Measurements from ENCODE around the gene MARCHF6. TPM values are rescaled to one million over a fixed set of nuclear protein-coding genes. Genes with fewer than 3 reads are reported as not detected.

Gene MARCHF6
- total and polyA plus RNA-seq, 9 of the 15 experiments (the other 6 are each of a cell fraction or from before 2014, with no cell fraction given) = 74.1 to 456 (median 116) TPM

DNA sequence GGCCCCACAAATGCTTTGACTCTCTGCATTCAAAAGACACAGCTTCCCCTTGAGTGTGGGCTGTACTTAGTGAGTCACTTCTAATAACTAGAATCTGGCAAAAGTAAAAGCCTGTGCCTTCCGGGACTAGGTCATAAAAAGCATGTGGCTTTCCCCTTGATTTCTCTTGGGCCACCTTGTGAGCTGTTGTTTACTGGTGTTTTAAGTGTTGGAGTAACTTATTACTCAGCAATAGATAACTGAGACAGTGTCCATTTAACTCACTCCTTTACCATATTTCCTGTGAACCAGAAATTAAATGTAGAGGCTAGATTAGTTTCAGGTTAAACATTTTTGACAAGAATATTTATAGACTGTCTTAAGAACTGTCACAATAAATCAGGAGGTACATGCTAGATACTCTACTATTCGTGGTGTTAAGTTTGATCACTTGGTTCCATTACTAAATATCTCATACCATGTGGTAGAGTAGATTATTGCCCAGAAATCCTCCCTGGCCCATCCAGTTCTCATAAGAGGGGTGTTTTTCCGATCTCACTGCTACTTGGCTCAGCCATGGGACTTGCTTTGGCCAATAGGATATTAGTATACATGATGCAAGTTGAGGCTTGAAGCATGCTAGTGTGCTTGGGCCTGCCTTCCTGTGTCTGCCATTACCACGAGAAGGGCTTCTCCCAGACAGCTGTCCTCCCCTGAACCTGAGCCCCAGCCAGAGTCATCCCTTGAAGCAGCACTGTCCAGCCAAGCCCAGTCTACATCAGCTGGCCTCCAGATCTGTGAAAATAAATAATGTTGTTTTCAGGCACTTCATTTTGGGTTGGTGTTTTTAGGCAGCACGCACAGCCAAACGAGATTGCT, 35.4 kb upstream of the MARCHF6 start (continued):
- TF ChIP-seq, protein P1, sequence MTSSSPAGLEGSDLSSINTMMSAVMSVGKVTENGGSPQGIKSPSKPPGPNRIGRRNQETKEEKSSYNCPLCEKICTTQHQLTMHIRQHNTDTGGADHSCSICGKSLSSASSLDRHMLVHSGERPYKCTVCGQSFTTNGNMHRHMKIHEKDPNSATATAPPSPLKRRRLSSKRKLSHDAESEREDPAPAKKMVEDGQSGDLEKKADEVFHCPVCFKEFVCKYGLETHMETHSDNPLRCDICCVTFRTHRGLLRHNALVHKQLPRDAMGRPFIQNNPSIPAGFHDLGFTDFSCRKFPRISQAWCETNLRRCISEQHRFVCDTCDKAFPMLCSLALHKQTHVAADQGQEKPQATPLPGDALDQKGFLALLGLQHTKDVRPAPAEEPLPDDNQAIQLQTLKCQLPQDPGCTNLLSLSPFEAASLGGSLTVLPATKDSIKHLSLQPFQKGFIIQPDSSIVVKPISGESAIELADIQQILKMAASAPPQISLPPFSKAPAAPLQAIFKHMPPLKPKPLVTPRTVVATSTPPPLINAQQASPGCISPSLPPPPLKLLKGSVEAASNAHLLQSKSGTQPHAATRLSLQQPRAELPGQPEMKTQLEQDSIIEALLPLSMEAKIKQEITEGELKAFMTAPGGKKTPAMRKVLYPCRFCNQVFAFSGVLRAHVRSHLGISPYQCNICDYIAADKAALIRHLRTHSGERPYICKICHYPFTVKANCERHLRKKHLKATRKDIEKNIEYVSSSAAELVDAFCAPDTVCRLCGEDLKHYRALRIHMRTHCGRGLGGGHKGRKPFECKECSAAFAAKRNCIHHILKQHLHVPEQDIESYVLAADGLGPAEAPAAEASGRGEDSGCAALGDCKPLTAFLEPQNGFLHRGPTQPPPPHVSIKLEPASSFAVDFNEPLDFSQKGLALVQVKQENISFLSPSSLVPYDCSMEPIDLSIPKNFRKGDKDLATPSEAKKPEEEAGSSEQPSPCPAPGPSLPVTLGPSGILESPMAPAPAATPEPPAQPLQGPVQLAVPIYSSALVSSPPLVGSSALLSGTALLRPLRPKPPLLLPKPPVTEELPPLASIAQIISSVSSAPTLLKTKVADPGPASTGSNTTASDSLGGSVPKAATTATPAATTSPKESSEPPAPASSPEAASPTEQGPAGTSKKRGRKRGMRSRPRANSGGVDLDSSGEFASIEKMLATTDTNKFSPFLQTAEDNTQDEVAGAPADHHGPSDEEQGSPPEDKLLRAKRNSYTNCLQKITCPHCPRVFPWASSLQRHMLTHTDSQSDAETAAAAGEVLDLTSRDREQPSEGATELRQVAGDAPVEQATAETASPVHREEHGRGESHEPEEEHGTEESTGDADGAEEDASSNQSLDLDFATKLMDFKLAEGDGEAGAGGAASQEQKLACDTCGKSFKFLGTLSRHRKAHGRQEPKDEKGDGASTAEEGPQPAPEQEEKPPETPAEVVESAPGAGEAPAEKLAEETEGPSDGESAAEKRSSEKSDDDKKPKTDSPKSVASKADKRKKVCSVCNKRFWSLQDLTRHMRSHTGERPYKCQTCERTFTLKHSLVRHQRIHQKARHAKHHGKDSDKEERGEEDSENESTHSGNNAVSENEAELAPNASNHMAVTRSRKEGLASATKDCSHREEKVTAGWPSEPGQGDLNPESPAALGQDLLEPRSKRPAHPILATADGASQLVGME (CRISPR knock-in tag; IDR thresholded peaks at IDR 0.05) = no peak
- TF ChIP-seq, protein P2, sequence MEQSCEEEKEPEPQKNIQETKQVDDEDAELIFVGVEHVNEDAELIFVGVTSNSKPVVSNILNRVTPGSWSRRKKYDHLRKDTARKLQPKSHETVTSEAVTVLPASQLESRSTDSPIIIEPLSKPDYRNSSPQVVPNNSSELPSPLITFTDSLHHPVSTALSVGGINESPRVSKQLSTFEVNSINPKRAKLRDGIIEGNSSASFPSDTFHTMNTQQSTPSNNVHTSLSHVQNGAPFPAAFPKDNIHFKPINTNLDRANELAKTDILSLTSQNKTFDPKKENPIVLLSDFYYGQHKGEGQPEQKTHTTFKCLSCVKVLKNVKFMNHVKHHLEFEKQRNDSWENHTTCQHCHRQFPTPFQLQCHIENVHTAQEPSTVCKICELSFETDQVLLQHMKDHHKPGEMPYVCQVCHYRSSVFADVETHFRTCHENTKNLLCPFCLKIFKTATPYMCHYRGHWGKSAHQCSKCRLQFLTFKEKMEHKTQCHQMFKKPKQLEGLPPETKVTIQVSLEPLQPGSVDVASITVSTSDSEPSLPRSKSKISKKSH (CRISPR knock-in tag; IDR thresholded peaks at IDR 0.05) = no peak
- TF ChIP-seq, protein P3, sequence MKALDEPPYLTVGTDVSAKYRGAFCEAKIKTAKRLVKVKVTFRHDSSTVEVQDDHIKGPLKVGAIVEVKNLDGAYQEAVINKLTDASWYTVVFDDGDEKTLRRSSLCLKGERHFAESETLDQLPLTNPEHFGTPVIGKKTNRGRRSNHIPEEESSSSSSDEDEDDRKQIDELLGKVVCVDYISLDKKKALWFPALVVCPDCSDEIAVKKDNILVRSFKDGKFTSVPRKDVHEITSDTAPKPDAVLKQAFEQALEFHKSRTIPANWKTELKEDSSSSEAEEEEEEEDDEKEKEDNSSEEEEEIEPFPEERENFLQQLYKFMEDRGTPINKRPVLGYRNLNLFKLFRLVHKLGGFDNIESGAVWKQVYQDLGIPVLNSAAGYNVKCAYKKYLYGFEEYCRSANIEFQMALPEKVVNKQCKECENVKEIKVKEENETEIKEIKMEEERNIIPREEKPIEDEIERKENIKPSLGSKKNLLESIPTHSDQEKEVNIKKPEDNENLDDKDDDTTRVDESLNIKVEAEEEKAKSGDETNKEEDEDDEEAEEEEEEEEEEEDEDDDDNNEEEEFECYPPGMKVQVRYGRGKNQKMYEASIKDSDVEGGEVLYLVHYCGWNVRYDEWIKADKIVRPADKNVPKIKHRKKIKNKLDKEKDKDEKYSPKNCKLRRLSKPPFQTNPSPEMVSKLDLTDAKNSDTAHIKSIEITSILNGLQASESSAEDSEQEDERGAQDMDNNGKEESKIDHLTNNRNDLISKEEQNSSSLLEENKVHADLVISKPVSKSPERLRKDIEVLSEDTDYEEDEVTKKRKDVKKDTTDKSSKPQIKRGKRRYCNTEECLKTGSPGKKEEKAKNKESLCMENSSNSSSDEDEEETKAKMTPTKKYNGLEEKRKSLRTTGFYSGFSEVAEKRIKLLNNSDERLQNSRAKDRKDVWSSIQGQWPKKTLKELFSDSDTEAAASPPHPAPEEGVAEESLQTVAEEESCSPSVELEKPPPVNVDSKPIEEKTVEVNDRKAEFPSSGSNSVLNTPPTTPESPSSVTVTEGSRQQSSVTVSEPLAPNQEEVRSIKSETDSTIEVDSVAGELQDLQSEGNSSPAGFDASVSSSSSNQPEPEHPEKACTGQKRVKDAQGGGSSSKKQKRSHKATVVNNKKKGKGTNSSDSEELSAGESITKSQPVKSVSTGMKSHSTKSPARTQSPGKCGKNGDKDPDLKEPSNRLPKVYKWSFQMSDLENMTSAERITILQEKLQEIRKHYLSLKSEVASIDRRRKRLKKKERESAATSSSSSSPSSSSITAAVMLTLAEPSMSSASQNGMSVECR (CRISPR knock-in tag; IDR thresholded peaks at IDR 0.05) = no peak
- TF ChIP-seq PTBP1 (IDR thresholded peaks at IDR 0.05; ENCODE audit: low read depth, low read length) (no peak), KAT7 (CRISPR knock-in tag; IDR thresholded peaks at IDR 0.05; ENCODE audit: borderline replicate concordance) (no peak), FOXA3 (CRISPR knock-in tag; conservative IDR thresholded peaks at IDR 0.05 in 1 of 2, IDR thresholded peaks at IDR 0.05 in 1 of 2) (no peak), BDP1 (IDR thresholded peaks at IDR 0.05; ENCODE audit: insufficient read depth, insufficient read length) (no peak), ZNF133 (CRISPR knock-in tag; IDR thresholded peaks at IDR 0.05) (no peak)
- TF ChIP-seq, protein P4, sequence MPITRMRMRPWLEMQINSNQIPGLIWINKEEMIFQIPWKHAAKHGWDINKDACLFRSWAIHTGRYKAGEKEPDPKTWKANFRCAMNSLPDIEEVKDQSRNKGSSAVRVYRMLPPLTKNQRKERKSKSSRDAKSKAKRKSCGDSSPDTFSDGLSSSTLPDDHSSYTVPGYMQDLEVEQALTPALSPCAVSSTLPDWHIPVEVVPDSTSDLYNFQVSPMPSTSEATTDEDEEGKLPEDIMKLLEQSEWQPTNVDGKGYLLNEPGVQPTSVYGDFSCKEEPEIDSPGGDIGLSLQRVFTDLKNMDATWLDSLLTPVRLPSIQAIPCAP (CRISPR knock-in tag; IDR thresholded peaks at IDR 0.05; ENCODE audit: borderline replicate concordance) = no peak
